Measurements from ENCODE around the gene TEAD1.
A peak's percentile ranks its signal among the peaks of the same experiment; 100 is the strongest.

Gene TEAD1

GRCh38 chr11:12817681-12818332 lies 143.6 kb downstream of the TEAD1 start:
- DNase-seq = no peak

- peak; percentile 35 for DNase-seq
Measured at GRCh38 chr11:12818333-12819015, 144.3 kb downstream of the TEAD1 start.

DNA sequence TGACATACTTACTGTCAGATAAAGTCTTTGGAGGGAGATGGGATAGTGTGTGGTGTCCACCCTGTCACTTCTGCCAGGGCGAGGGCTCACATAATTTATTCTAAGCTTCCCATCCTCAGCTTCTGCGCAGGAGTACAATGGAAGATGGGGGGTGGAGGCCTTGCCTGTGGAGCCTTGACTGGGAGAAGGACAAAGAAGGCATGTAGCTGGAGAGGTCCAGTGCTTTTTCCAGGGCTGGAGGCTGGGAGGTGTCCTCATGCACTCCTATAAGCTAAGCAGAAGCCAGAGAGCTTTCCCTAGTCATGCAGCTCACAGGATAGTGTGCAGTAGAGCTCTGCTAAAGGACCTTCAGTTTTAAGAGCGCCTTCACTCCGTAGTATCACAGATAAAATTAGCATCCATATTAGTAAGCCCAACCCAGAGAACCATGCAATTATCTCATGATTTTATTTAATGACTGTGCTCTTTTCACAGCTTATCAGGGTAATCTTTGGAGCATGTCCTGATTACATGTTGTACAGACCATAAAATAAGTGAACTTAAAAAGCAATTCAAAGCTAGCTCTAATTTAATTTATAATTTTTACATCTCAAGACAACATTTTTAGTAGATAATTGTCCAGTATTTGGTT lies 148.3 kb downstream of the TEAD1 start:
- no peak for DNase-seq

- no peak for DNase-seq
Measured at GRCh38 chr11:12824281-12825041, 150.2 kb downstream of the TEAD1 start.

DNA sequence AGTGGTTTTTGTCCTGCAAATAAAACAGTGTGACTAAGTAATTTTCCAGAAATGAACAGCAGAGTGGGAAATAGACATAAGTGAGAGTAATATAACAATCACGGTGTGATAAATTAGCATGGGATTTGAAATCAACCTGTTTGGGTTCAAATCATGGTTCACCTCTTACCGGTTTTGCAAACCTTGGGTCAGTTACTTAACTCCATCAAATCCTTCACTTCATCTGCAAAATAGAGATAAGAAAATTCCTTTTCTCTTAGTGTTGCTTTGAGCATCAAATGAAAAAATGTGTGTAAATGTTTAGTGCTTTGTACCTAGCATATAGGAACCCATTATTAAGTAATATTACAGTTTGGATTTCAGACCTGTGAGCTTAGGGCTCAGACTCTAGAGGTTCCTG lies 152.2 kb downstream of the TEAD1 start:
- DNase-seq = no peak

DNA sequence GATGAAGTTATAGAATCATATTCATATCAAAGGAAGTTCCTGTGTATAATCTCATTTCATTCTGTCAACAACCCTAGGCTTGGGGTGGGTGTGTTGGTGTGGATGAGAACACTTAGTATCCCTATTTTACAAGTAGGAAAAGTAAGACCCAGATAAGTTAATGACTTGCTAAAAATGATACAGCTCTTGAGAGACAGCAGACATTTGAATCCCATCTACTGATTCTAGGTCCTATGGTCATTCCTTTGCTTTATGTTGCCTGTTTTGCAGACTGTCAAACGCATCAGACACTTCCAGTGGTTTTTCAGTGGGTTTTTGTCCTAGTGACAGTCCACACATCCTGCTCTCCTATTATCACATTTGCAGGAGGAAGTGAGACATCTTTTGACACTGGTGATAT lies 153.1 kb downstream of the TEAD1 start:
- DNase-seq = no peak

- DNase-seq = peak; percentile 33
Measured at GRCh38 chr11:12827929-12828812, 153.9 kb downstream of the TEAD1 start.

GRCh38 chr11:12829131-12829530 lies 154.9 kb downstream of the TEAD1 start:
- no peak for DNase-seq

DNA sequence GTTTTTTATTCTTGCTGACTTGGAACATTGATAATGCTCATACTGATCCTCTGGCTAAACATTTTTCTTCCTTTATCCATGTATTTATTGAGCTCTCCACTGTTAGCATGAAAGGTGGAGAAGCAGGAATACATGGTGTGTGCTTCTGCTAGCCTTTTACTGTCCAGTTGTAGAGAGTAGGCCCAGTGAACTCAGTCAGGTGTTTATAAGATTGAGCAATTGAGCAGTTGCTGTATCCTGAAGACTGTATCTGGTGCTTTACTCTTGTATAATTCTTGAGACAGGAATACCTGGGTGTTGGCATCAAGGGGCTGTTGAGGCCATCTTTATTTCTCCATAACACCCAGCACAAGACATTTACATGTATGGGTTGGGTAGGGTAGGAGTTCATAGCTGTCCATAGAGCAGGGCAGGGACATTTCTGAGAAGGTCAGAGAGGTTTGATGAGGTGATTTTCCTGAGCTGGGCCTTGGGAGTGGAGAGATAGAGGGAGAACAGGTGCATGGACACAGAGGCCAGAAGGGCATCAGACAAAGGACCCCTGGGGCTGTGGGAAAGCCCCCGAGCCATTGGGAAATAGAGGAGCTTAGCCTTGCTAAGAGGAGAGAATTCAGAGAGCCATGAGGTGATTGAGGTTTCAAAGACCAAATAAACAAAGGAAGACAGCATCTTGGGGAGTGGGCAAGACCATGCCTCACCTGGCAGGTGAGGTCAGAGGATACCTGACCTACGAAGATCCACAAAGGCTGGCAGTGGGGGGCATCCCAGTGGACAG lies 155.5 kb downstream of the TEAD1 start:
- no peak for DNase-seq

- DNase-seq = no peak
Measured at GRCh38 chr11:12831471-12832202, 157.4 kb downstream of the TEAD1 start.

GRCh38 chr11:12832480-12833224 lies 158.4 kb downstream of the TEAD1 start:
- no peak for DNase-seq

DNA sequence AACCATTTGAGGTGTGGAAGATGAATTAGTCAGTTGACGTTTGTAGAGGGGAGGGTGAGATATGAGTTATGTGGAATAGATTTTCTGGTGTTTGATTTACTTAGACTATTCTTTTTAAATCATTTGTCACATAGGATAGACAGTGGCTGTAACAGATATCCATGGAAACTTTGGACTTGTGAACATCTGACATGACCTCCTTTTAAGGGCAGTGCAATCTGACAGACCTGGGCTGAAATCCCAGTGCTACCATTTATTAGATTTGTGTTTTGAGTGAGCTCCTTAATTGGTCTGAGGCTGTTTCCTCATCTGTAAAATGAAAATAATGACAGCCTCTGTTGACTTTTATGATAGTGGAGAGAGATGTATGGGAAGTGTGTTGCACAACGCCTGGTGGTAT lies 159.9 kb downstream of the TEAD1 start:
- DNase-seq = no peak

- no peak for DNase-seq
Measured at GRCh38 chr11:12834630-12835029, 160.4 kb downstream of the TEAD1 start.

- DNase-seq = no peak
Measured at GRCh38 chr11:12835286-12835685, 161.1 kb downstream of the TEAD1 start.

- no peak for DNase-seq
Measured at GRCh38 chr11:12838463-12839123, 164.4 kb downstream of the TEAD1 start.

- DNase-seq = no peak
Measured at GRCh38 chr11:12840871-12841660, 166.8 kb downstream of the TEAD1 start.

DNA sequence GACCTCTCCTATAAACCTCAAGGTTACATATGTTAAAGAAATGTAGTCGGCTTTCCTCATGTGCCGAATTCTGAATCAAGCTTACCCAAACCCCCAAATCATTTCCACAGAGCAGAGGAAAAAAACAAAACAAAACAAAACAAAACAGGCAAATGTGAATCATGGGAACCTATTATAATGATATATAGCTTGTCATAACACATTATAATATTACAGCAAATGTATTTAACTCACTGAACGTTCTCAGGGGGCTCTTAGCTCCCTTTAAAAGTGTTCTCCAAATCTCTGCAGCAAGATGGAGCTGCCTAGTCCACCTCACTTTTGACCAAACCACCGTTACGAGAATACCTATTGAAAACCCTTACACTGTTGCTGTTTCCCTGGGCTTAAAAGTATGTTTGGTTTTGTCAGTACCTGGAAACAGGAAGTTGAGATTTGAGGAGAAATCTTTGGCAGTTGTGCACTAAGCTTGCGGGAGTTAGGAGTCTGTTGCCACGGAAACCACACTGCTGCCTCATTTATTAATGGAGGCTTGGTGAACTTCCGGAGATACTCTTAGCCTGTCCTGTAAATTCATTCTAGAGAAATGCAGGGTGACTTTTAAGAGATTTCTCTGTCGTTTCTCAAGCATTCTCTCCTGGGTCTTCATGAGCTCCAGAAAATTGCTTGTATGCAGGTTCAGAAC lies 167.9 kb downstream of the TEAD1 start:
- peak; percentile 44 for DNase-seq
